Neutrophil (primary cell): Measurements from ENCODE around the gene ADCY5.

ENCODE experiments used
- H3K27ac ChIP-seq: fragments of 200-600 bp; sonication (generic); 2 replicates; pipeline ENCODE4 v1.5.1; 2016; ENCODE audit warnings: mild to moderate bottlenecking, moderate library complexity
- H3K27me3 ChIP-seq: fragments of 200-600 bp; sonication (generic); 2 replicates; pipeline ENCODE4 v1.6.0; 2016; ENCODE audit warnings: mild to moderate bottlenecking
- H3K36me3 ChIP-seq: fragments of 200-600 bp; sonication (generic); 2 replicates; pipeline ENCODE4 v1.5.1; 2017
- H3K4me1 ChIP-seq, 2 experiments: fragments of 200-600 bp in 1 of 2; sonication (generic) in 1 of 2; 1 replicate in 1 of 2; 2 replicates in 1 of 2; pipeline versions ENCODE4 v1.5.1 to v1.6.1; 2013 to 2016; ENCODE audit warnings: low read depth in 1 of 2, low read length in 1 of 2, mild to moderate bottlenecking in 1 of 2, moderate library complexity in 1 of 2; ENCODE audit not compliant: control insufficient read depth in 1 of 2, insufficient read depth in 1 of 2
- H3K4me3 ChIP-seq, 2 experiments: fragments of 200-600 bp in 1 of 2; sonication (generic) in 1 of 2; 1 replicate in 1 of 2; 2 replicates in 1 of 2; pipeline ENCODE4 v1.5.1; 2013 to 2016; ENCODE audit warnings: low read depth in 1 of 2, low read length in 1 of 2, mild to moderate bottlenecking in 1 of 2, moderate library complexity in 1 of 2
- H3K9me3 ChIP-seq: fragments of 200-600 bp; sonication (generic); 2 replicates; pipeline ENCODE4 v1.5.1; 2016
- TF ChIP-seq, protein P1 (sequence below): fragments of 200-600 bp; sonication (generic); IDR thresholded peaks from 2 replicates; pipeline ENCODE4 v1.5.1; 2016; ENCODE audit warnings: antibody characterized with exemption

Gene ADCY5

DNA sequence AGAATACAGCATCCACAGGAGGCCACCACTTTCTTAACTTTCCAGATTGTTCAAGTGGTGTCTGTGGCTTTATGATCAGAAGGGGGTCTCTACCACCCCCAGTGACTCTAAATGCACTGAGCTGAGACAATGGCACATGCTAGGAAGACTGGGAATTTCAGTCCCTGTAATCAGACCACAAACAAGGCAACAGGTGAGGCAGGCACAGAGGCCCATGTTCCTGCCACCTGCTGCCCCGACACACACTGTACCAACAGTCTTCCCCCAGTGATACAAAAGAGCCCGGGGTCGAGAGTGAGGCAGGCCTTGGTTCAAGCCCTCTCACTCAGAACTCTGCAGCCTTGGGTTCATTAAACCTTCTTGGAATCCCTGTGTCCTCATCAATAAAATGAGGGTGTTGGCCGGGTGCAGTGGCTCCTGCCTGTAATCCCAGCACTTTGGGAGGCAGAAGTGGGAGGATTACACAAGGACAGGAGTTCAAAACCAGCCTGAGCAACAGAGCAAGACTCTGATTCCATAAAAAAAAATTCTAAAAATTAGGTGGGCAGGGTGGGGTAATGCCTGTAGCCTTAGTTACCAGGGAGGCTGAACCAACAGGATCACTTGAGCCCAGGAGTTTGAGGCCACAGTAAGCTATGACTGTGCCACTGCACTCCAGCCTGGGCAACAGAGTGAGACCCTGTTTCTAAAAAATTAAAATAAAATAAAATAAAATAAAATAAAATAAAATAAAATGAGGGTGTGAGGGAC, 55.8 kb downstream of the ADCY5 start:
- H3K9me3 ChIP-seq = no peaks in the 10 kb centered on the region
- no peak overlapping the region for H3K4me3 ChIP-seq
- H3K27ac ChIP-seq = no peak overlapping the region
- peaks cover 19% of the 10 kb centered on the region for H3K27me3 ChIP-seq
- TF ChIP-seq, protein P1, sequence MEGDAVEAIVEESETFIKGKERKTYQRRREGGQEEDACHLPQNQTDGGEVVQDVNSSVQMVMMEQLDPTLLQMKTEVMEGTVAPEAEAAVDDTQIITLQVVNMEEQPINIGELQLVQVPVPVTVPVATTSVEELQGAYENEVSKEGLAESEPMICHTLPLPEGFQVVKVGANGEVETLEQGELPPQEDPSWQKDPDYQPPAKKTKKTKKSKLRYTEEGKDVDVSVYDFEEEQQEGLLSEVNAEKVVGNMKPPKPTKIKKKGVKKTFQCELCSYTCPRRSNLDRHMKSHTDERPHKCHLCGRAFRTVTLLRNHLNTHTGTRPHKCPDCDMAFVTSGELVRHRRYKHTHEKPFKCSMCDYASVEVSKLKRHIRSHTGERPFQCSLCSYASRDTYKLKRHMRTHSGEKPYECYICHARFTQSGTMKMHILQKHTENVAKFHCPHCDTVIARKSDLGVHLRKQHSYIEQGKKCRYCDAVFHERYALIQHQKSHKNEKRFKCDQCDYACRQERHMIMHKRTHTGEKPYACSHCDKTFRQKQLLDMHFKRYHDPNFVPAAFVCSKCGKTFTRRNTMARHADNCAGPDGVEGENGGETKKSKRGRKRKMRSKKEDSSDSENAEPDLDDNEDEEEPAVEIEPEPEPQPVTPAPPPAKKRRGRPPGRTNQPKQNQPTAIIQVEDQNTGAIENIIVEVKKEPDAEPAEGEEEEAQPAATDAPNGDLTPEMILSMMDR = no peak
- H3K4me1 ChIP-seq = no peaks in the 10 kb centered on the region
- H3K36me3 ChIP-seq = no peaks in the 10 kb centered on the region

DNA sequence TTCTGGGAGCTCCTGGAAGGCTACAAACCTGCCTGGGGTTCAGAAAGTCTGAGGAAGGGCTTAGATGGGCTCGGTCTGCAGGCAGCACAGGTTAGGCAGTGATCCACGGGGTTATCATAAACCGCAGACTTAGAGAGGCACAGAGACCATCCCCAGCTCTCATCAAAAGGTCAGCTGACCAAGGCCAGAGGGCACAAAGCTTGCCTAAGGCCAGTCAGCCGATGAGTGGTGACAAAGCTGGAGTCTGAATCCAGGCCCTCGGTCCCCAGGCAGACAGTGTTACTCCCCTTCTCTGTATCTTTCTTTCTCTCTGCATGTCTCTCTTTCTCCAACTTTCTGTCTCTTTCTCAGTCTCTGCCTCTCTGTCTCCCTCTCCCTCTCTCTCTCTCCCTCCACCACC, 56.5 kb downstream of the ADCY5 start:
- no peaks in the 10 kb centered on the region for H3K4me1 ChIP-seq
- H3K27ac ChIP-seq = no peak overlapping the region
- peaks cover 12% of the 10 kb centered on the region for H3K27me3 ChIP-seq
- no peak overlapping the region for H3K4me3 ChIP-seq
- no peaks in the 10 kb centered on the region for H3K9me3 ChIP-seq
- H3K36me3 ChIP-seq = no peaks in the 10 kb centered on the region
- TF ChIP-seq, protein P1 = no peak

DNA sequence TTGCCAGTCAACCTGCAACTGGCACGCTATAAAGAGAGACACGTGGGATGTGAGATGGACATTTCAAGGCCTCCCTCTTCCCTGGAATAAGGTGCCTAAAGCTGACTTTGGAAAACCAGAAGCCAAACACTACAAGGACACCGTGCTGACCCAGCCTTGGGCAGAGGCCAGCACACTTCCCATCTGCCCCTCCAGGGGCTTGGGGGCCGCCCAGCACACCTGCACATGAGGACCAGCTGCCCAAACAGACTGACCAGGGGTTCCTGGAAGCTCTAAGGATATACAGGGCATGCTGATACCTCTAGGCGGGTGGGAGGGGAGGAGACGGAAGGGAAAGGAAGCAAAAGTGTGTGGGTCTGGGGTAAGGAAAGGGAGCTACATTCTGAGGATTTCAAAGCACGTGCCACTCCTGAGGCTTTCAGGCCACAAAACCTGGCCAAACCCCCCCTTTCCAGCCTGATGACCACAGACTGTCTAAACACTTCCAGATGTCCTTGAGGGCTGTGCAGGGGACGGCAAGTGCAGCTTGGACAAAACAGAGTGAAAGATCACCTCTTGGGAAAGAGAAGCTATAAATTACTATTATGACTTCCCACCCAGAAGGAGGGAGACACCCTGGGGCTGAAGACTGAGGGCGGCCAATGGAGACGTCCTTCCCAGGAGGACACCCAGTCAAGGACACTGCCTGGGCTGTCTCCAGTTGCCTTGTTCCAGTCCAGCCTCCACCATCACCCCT, 57.9 kb downstream of the ADCY5 start:
- Histone ChIP-seq H3K4me3 (no peak overlapping the region), H3K4me1 (no peaks in the 10 kb centered on the region), H3K27ac (no peak overlapping the region), H3K9me3 (no peaks in the 10 kb centered on the region), H3K36me3 (no peaks in the 10 kb centered on the region), H3K27me3 (peaks cover 6% of the 10 kb centered on the region)
- TF ChIP-seq, protein P1 = no peak

DNA sequence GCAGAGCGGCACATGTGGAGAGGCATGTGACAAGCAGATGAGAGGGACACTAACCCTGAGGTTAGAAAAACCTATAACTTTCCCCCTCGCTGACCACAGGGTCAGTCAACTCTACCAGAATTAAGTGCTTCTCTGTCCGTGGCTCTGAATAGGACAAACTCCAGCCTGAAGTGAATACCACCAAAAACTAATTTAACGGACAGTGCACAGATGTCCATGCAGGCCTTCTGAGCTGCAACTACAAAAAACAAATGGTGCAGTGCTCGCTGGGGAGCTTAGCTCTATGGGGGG, 59.3 kb downstream of the ADCY5 start:
- TF ChIP-seq, protein P1 = no peak
- no peaks in the 10 kb centered on the region for H3K4me1 ChIP-seq
- H3K4me3 ChIP-seq = no peak overlapping the region
- no peaks in the 10 kb centered on the region for H3K9me3 ChIP-seq
- peaks cover 4% of the 10 kb centered on the region for H3K27me3 ChIP-seq
- H3K27ac ChIP-seq = no peak overlapping the region
- H3K36me3 ChIP-seq = no peaks in the 10 kb centered on the region

DNA sequence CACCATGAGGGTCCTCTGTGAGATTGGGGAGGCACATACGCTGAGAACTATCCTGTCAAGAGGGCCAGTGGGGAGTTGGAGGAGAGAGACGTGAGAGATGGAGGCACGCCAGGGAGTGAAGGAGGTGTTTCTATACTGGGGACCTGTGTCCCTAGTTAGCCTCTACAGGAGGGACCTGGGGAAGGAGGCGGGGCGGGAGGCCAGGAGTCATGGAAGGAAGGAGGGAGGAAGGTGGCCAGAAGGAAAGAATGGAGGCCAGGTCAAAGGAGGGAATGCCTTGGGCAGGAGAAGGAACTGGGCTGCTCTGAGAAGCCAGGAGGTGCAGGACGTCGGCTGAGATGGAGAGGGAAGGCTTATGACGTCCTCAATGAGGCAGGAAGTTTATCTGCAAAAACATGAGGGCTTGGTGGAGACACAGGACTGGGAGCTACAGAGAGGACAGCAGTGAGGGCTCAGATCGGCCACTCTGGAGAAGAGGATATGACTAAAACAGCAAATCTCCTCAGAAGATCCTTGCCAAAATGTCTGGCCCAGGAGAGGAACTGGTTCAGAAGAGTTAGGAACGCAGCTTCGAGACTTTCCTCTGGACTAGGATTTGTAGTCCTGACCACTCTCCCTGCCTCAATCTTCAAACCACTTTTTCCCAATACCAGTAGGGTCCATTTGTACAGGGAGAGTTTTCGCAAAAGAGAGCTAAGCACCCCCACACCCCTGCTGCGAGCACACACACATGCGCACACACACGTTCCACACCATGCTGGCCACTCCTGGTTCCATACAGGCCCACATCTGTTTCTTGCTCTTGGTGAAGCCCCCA, 59.9 kb downstream of the ADCY5 start:
- Histone ChIP-seq H3K4me3 (no peak overlapping the region), H3K36me3 (no peaks in the 10 kb centered on the region), H3K27ac (no peak overlapping the region), H3K9me3 (no peaks in the 10 kb centered on the region), H3K4me1 (no peaks in the 10 kb centered on the region), H3K27me3 (peaks cover 4% of the 10 kb centered on the region)
- TF ChIP-seq, protein P1 = no peak
